ENCODE data around the gene KIF18B. TPM values are rescaled to one million over a fixed set of nuclear protein-coding genes. Genes with fewer than 3 reads are reported as not detected.

The KIF18B gene
- total RNA-seq, 1 experiment from 2014 or later = 4.5 TPM

- DNase-seq (ENCODE audit: low spot score) = no peak
Measured at GRCh38 chr17:44919411-44919810, 28.2 kb downstream of the KIF18B start.

GRCh38 chr17:44918006-44918405 lies 29.6 kb downstream of the KIF18B start:
- DNase-seq (ENCODE audit: low spot score) = no peak

GRCh38 chr17:44917456-44917855 lies 30.1 kb downstream of the KIF18B start:
- no peak for DNase-seq (ENCODE audit: low spot score)

GRCh38 chr17:44916781-44917241 lies 30.8 kb downstream of the KIF18B start:
- DNase-seq (ENCODE audit: low spot score) = peak; percentile 69

GRCh38 chr17:44915862-44916780 lies 31.5 kb downstream of the KIF18B start:
- DNase-seq (ENCODE audit: low spot score) = no peak

- DNase-seq (ENCODE audit: low spot score) = no peak
Measured at GRCh38 chr17:44915321-44915726, 32.2 kb downstream of the KIF18B start, which contains the start of gene GFAP. TSS of gene GFAP (minus strand) at chr17:44915500. CDS start at chr17:44915486, 14 bp downstream.

- DNase-seq (ENCODE audit: low spot score) = no peak
Measured at GRCh38 chr17:44914698-44915271, 32.8 kb downstream of the KIF18B start.

GRCh38 chr17:44914148-44914547 lies 33.4 kb downstream of the KIF18B start:
- DNase-seq (ENCODE audit: low spot score) = no peak

GRCh38 chr17:44913676-44914075 lies 33.9 kb downstream of the KIF18B start:
- DNase-seq (ENCODE audit: low spot score) = no peak

- no peak for DNase-seq (ENCODE audit: low spot score)
Measured at GRCh38 chr17:44912763-44913544, 34.6 kb downstream of the KIF18B start.

- peak; percentile 51 for DNase-seq (ENCODE audit: low spot score)
Measured at GRCh38 chr17:44911133-44912001, 36.2 kb downstream of the KIF18B start.

GRCh38 chr17:44910231-44911106 lies 37.1 kb downstream of the KIF18B start:
- DNase-seq (ENCODE audit: low spot score) = no peak

- DNase-seq (ENCODE audit: low spot score) = peak; percentile 52
Measured at GRCh38 chr17:44909681-44910144, 37.9 kb downstream of the KIF18B start.

GRCh38 chr17:44908761-44909326 lies 38.7 kb downstream of the KIF18B start:
- DNase-seq (ENCODE audit: low spot score) = no peak

- no peak for DNase-seq (ENCODE audit: low spot score)
Measured at GRCh38 chr17:44907729-44908470, 39.7 kb downstream of the KIF18B start.

GRCh38 chr17:44906763-44907728 lies 40.5 kb downstream of the KIF18B start:
- no peak for DNase-seq (ENCODE audit: low spot score)

- peak; percentile 94 for DNase-seq (ENCODE audit: low spot score)
Measured at GRCh38 chr17:44906010-44906646, 41.4 kb downstream of the KIF18B start.

Data from H4 (cell line).